Measurements from ENCODE around the gene DLG2. TPM values are rescaled to one million over a fixed set of nuclear protein-coding genes. Genes with fewer than 3 reads are reported as not detected.

DLG2 gene
- polyA plus RNA-seq, 3 donors = 0.24 to 0.39 TPM; not detected in 1

GRCh38 chr11:83845797-83846196, 1781.3 kb downstream of the DLG2 start:
- H3K9ac ChIP-seq (ENCODE audit: insufficient read depth, low read length, poor library complexity, severe bottlenecking) = no peak overlapping the region
- no peaks in the 10 kb centered on the region for H3K79me2 ChIP-seq (ENCODE audit: insufficient read depth, low read length)
- no peaks in the 10 kb centered on the region for H3K36me3 ChIP-seq (replicated peaks in 1 of 2; ENCODE audit: control insufficient read depth in 1 of 2, insufficient read depth in 2 of 2, low read length in 2 of 2)
- no peaks in the 10 kb centered on the region for H3K36me3 Mint-ChIP-seq
- H3K4me3 Mint-ChIP-seq = no peak overlapping the region
- peaks cover 0 to 8% (median 0%) of the 10 kb centered on the region in 7 donors for H3K9me3 Mint-ChIP-seq
- no peaks in the 10 kb centered on the region for H3K4me1 ChIP-seq (ENCODE audit: control insufficient read depth in 1 of 2, insufficient read depth in 2 of 2, low read length in 2 of 2)
- H3K27me3 Mint-ChIP-seq (ENCODE audit: low read depth in 3 of 3) = peaks cover 0 to 3% (median 1%) of the 10 kb centered on the region in 3 donors
- H3K4me1 Mint-ChIP-seq = no peaks in the 10 kb centered on the region
- no peak overlapping the region for H2AFZ ChIP-seq (ENCODE audit: insufficient read depth, low read depth, low read length, poor library complexity, severe bottlenecking)
- WGBS (ENCODE audit: insufficient coverage) = 0% methylated on average over 1 of the region's 1 CpG
- intact Hi-C loops (cut with micrococcal nuclease) = no loop called here
- no peak for TF ChIP-seq CTCF (IDR thresholded peaks at IDR 0.05)
- H3K4me2 ChIP-seq (replicated peaks; ENCODE audit: extremely low read depth, low read length, poor library complexity, severe bottlenecking) = no peak overlapping the region
- no peak for DNase-seq
- no peaks in the 10 kb centered on the region for H3K27me3 ChIP-seq (ENCODE audit: control insufficient read depth in 2 of 2, insufficient read depth in 2 of 2, low read length in 2 of 2)
- no peak overlapping the region for H3K27ac Mint-ChIP-seq
- no peaks in the 10 kb centered on the region for H3K9me3 ChIP-seq (replicated peaks in 1 of 2; ENCODE audit: control insufficient read depth in 1 of 2, insufficient read depth in 1 of 2, low read length in 2 of 2)
- H3K4me3 ChIP-seq (replicated peaks in 1 of 3; ENCODE audit: low read depth in 2 of 3, low read length in 3 of 3) = no peak overlapping the region
- no peak overlapping the region for H3K27ac ChIP-seq (ENCODE audit: low read depth in 1 of 2, low read length in 2 of 2)
- H4K20me1 ChIP-seq (ENCODE audit: insufficient read depth, low read length) = no peaks in the 10 kb centered on the region

- no peak overlapping the region for H3K27ac Mint-ChIP-seq
- H3K36me3 ChIP-seq (replicated peaks in 1 of 2; ENCODE audit: control insufficient read depth in 1 of 2, insufficient read depth in 2 of 2, low read length in 2 of 2) = no peaks in the 10 kb centered on the region
- no peaks in the 10 kb centered on the region for H3K36me3 Mint-ChIP-seq
- H3K9me3 Mint-ChIP-seq = peaks cover 0 to 4% (median 0%) of the 10 kb centered on the region in 7 donors
- TF ChIP-seq CTCF (IDR thresholded peaks at IDR 0.05) = no peak
- no peak overlapping the region for H3K4me3 ChIP-seq (replicated peaks in 1 of 3; ENCODE audit: low read depth in 2 of 3, low read length in 3 of 3)
- no peak overlapping the region for H3K4me3 Mint-ChIP-seq
- H3K4me1 ChIP-seq (ENCODE audit: control insufficient read depth in 1 of 2, insufficient read depth in 2 of 2, low read length in 2 of 2) = no peaks in the 10 kb centered on the region
- intact Hi-C loops (cut with micrococcal nuclease) = no loop called here
- no peaks in the 10 kb centered on the region for H3K79me2 ChIP-seq (ENCODE audit: insufficient read depth, low read length)
- no peaks in the 10 kb centered on the region for H3K4me1 Mint-ChIP-seq
- H4K20me1 ChIP-seq (ENCODE audit: insufficient read depth, low read length) = no peaks in the 10 kb centered on the region
- H2AFZ ChIP-seq (ENCODE audit: insufficient read depth, low read depth, low read length, poor library complexity, severe bottlenecking) = no peak overlapping the region
- H3K9me3 ChIP-seq (replicated peaks in 1 of 2; ENCODE audit: control insufficient read depth in 1 of 2, insufficient read depth in 1 of 2, low read length in 2 of 2) = no peaks in the 10 kb centered on the region
- no peaks in the 10 kb centered on the region for H3K27me3 ChIP-seq (ENCODE audit: control insufficient read depth in 2 of 2, insufficient read depth in 2 of 2, low read length in 2 of 2)
- peaks cover 0 to 3% (median 1%) of the 10 kb centered on the region in 3 donors for H3K27me3 Mint-ChIP-seq (ENCODE audit: low read depth in 3 of 3)
- H3K27ac ChIP-seq (ENCODE audit: low read depth in 1 of 2, low read length in 2 of 2) = no peak overlapping the region
- DNase-seq = no peak
- H3K4me2 ChIP-seq (replicated peaks; ENCODE audit: extremely low read depth, low read length, poor library complexity, severe bottlenecking) = no peak overlapping the region
- H3K9ac ChIP-seq (ENCODE audit: insufficient read depth, low read length, poor library complexity, severe bottlenecking) = no peak overlapping the region
- no CpG with 5 or more reads among the region's 2 CpGs for WGBS (ENCODE audit: insufficient coverage)
Measured at GRCh38 chr11:83840326-83840725, 1786.8 kb downstream of the DLG2 start.

All from CD14-positive monocyte (primary cell).